GM23338 (cell line): ENCODE data around the gene MSS51. TPM values are rescaled to one million over a fixed set of nuclear protein-coding genes. Genes with fewer than 3 reads are reported as not detected.

Experiments used
- ATAC-seq: fragments of 200-7000 bp; cut with Tn5 transposase; 3 replicates; pipeline ENCODE4 v1.9.1; 2020
- DNase-seq: peaks from one replicate; pipeline ENCODE4 v3.0.0-alpha.2; 2015; ENCODE audit warnings: low spot score
- H2AFZ ChIP-seq: fragments of 200-600 bp; sonication (generic); 2 replicates; pipeline ENCODE4 v1.8.0; 2016; ENCODE audit warnings: antibody characterized with exemption, mild to moderate bottlenecking, moderate library complexity
- H3F3A ChIP-seq: fragments of 200-600 bp; sonication (generic); replicated peaks from 2 replicates; pipeline ENCODE4 v1.8.0; 2017; ENCODE audit warnings: antibody characterized with exemption, mixed run types, low read depth
- H3K27ac ChIP-seq: fragments of 200-600 bp; sonication (generic); 2 replicates; pipeline ENCODE4 v1.6.1; 2016; ENCODE audit warnings: low read depth
- H3K27me3 ChIP-seq: fragments of 200-600 bp; sonication (generic); 2 replicates; pipeline ENCODE4 v1.8.0; 2016; ENCODE audit warnings: mild to moderate bottlenecking, mixed run types, moderate library complexity; ENCODE audit not compliant: insufficient read depth
- H3K36me3 ChIP-seq: fragments of 200-600 bp; sonication (generic); 2 replicates; pipeline ENCODE4 v1.8.0; 2016; ENCODE audit warnings: mild to moderate bottlenecking; ENCODE audit not compliant: insufficient read depth
- H3K4me1 ChIP-seq: fragments of 200-600 bp; sonication (generic); 2 replicates; pipeline ENCODE4 v1.8.0; 2016; ENCODE audit warnings: mild to moderate bottlenecking, moderate library complexity; ENCODE audit not compliant: insufficient read depth
- H3K4me2 ChIP-seq: fragments of 200-600 bp; sonication (generic); 2 replicates; pipeline ENCODE4 v1.7.1; 2017; ENCODE audit warnings: mixed run types
- H3K4me3 ChIP-seq: fragments of 200-600 bp; sonication (generic); 2 replicates; pipeline ENCODE4 v1.6.1; 2016; ENCODE audit warnings: mixed run types
- H3K79me2 ChIP-seq: fragments of 200-600 bp; sonication (generic); replicated peaks from 2 replicates; pipeline ENCODE4 v1.8.0; 2017; ENCODE audit warnings: mild to moderate bottlenecking; ENCODE audit not compliant: insufficient read depth
- H3K9me2 ChIP-seq: fragments of 200-600 bp; sonication (generic); 2 replicates; pipeline ENCODE4 v1.8.0; 2017; ENCODE audit not compliant: insufficient read depth
- H4K20me1 ChIP-seq: fragments of 200-600 bp; sonication (generic); replicated peaks from 2 replicates; pipeline ENCODE4 v1.8.0; 2017; ENCODE audit warnings: mild to moderate bottlenecking; ENCODE audit not compliant: insufficient read depth
- H3K27ac Mint-ChIP-seq: 2 replicates; pipeline ENCODE4 v1.8.0; 2020; ENCODE audit warnings: inconsistent platforms, mild to moderate bottlenecking, moderate library complexity, mixed read lengths
- H3K27me3 Mint-ChIP-seq: 3 replicates; pipeline ENCODE4 v1.8.0; 2022; ENCODE audit warnings: low read depth, mild to moderate bottlenecking, moderate library complexity, mixed read lengths, inconsistent platforms; ENCODE audit not compliant: insufficient read depth, poor library complexity
- H3K36me3 Mint-ChIP-seq: 3 replicates; pipeline ENCODE4 v1.8.0; 2021; ENCODE audit warnings: low read depth, mild to moderate bottlenecking, inconsistent platforms, moderate library complexity, mixed read lengths
- H3K4me1 Mint-ChIP-seq: 3 replicates; pipeline ENCODE4 v1.8.0; 2020; ENCODE audit warnings: mild to moderate bottlenecking, inconsistent platforms, mixed read lengths
- H3K4me3 Mint-ChIP-seq: 3 replicates; pipeline ENCODE4 v1.8.0; 2021; ENCODE audit warnings: moderate library complexity, mild to moderate bottlenecking, inconsistent platforms, mixed read lengths
- H3K9me3 Mint-ChIP-seq: 3 replicates; pipeline ENCODE4 v1.8.0; 2020; ENCODE audit warnings: moderate library complexity, mild to moderate bottlenecking, inconsistent platforms, mixed read lengths
- CREB1 ChIP-seq: fragments of 250-450 bp; sonication (Bioruptor Pico); IDR thresholded peaks from 2 replicates; pipeline ENCODE4 v1.5.0; 2020; ENCODE audit warnings: low read depth, mild to moderate bottlenecking, moderate library complexity
- EZH2 ChIP-seq: fragments of 200-600 bp; sonication (generic); IDR thresholded peaks from one replicate; pipeline ENCODE4 v1.8.0; 2017; ENCODE audit warnings: antibody characterized with exemption, mild to moderate bottlenecking, low read depth; ENCODE audit not compliant: unreplicated experiment
- EZH2phosphoT487 ChIP-seq: fragments of 200-600 bp; sonication (generic); IDR thresholded peaks from one replicate; pipeline ENCODE4 v1.8.1; 2018; ENCODE audit warnings: antibody characterized with exemption; ENCODE audit not compliant: unreplicated experiment
- POLR2AphosphoS5 ChIP-seq: IDR thresholded peaks from 2 replicates; pipeline ENCODE4 v1.6.1; 2016; ENCODE audit warnings: antibody characterized with exemption, low read depth
- STAT1 ChIP-seq: IDR thresholded peaks from one replicate; pipeline ENCODE4 v1.6.1; 2016; ENCODE audit warnings: antibody characterized with exemption; ENCODE audit not compliant: unreplicated experiment
- ZNF114 ChIP-seq: fragments of 250-450 bp; sonication (Bioruptor Pico); IDR thresholded peaks from 2 replicates; pipeline ENCODE4 v1.5.0; 2020; ENCODE audit warnings: mild to moderate bottlenecking, moderate library complexity
- ZNF331 ChIP-seq: fragments of 250-450 bp; sonication (Bioruptor Pico); IDR thresholded peaks from 2 replicates; pipeline ENCODE4 v1.5.0; 2020; ENCODE audit warnings: low read depth, mild to moderate bottlenecking, moderate library complexity
- polyA plus RNA-seq: library from polyadenylated mRNA; unstranded; fragments of >200 nt; fragmentation: Nextera tagmentation; extraction: Ambion mirVana; gene quantifications from 2 replicates; pipeline ENCODE4 v1.2.1, GENCODE V29; 2016
- total RNA-seq: library from RNA; depleted of rRNA; stranded (reverse); fragments of >200 nt; shearing (Covaris generic); gene quantifications from 2 replicates; pipeline ENCODE4 v1.2.3, GENCODE V29; 2014
- TF ChIP-seq, protein P1 (sequence below): fragments of 250-450 bp; sonication (Bioruptor Pico); IDR thresholded peaks from 2 replicates; pipeline ENCODE4 v1.5.0; 2020; ENCODE audit warnings: mild to moderate bottlenecking, moderate library complexity
- TF ChIP-seq, protein P2 (sequence below), 2 experiments: fragments of 200-600 bp in 1 of 2; sonication (generic) in 1 of 2; conservative IDR thresholded peaks; 2 replicates each; pipeline versions ENCODE4 v1.5.1 to v1.6.1; 2016 to 2017; ENCODE audit warnings: antibody characterized with exemption in 2 of 2, low read depth in 2 of 2, mild to moderate bottlenecking in 2 of 2, moderate library complexity in 1 of 2
- TF ChIP-seq, protein P3 (sequence below): IDR thresholded peaks from 2 replicates; pipeline ENCODE4 v1.6.1; 2016; ENCODE audit warnings: antibody characterized with exemption

Gene MSS51
- total and polyA plus RNA-seq, 2 experiments from 2014 or later, result 1.1 to 5.1 TPM

DNA sequence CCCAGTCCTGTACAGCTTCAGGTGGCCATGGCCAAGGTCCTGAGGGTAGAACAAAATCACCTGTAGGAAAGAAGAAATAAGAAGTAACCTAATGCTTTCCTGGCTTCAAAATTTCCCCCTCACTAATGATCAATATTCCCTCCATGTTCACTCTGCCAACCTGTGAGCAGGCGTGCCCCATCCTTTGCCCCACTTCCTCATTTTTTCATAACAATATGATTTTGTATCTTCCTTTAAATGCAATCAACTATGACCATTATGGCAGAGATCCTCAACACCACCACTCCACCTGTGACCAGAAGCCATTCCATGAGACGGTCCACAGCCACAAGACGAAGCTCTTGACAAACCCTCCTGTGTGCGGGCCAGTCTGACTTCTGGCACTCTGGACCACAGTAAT is 7.0 kb downstream of the MSS51 start (continued):
- TF ChIP-seq, protein P1, sequence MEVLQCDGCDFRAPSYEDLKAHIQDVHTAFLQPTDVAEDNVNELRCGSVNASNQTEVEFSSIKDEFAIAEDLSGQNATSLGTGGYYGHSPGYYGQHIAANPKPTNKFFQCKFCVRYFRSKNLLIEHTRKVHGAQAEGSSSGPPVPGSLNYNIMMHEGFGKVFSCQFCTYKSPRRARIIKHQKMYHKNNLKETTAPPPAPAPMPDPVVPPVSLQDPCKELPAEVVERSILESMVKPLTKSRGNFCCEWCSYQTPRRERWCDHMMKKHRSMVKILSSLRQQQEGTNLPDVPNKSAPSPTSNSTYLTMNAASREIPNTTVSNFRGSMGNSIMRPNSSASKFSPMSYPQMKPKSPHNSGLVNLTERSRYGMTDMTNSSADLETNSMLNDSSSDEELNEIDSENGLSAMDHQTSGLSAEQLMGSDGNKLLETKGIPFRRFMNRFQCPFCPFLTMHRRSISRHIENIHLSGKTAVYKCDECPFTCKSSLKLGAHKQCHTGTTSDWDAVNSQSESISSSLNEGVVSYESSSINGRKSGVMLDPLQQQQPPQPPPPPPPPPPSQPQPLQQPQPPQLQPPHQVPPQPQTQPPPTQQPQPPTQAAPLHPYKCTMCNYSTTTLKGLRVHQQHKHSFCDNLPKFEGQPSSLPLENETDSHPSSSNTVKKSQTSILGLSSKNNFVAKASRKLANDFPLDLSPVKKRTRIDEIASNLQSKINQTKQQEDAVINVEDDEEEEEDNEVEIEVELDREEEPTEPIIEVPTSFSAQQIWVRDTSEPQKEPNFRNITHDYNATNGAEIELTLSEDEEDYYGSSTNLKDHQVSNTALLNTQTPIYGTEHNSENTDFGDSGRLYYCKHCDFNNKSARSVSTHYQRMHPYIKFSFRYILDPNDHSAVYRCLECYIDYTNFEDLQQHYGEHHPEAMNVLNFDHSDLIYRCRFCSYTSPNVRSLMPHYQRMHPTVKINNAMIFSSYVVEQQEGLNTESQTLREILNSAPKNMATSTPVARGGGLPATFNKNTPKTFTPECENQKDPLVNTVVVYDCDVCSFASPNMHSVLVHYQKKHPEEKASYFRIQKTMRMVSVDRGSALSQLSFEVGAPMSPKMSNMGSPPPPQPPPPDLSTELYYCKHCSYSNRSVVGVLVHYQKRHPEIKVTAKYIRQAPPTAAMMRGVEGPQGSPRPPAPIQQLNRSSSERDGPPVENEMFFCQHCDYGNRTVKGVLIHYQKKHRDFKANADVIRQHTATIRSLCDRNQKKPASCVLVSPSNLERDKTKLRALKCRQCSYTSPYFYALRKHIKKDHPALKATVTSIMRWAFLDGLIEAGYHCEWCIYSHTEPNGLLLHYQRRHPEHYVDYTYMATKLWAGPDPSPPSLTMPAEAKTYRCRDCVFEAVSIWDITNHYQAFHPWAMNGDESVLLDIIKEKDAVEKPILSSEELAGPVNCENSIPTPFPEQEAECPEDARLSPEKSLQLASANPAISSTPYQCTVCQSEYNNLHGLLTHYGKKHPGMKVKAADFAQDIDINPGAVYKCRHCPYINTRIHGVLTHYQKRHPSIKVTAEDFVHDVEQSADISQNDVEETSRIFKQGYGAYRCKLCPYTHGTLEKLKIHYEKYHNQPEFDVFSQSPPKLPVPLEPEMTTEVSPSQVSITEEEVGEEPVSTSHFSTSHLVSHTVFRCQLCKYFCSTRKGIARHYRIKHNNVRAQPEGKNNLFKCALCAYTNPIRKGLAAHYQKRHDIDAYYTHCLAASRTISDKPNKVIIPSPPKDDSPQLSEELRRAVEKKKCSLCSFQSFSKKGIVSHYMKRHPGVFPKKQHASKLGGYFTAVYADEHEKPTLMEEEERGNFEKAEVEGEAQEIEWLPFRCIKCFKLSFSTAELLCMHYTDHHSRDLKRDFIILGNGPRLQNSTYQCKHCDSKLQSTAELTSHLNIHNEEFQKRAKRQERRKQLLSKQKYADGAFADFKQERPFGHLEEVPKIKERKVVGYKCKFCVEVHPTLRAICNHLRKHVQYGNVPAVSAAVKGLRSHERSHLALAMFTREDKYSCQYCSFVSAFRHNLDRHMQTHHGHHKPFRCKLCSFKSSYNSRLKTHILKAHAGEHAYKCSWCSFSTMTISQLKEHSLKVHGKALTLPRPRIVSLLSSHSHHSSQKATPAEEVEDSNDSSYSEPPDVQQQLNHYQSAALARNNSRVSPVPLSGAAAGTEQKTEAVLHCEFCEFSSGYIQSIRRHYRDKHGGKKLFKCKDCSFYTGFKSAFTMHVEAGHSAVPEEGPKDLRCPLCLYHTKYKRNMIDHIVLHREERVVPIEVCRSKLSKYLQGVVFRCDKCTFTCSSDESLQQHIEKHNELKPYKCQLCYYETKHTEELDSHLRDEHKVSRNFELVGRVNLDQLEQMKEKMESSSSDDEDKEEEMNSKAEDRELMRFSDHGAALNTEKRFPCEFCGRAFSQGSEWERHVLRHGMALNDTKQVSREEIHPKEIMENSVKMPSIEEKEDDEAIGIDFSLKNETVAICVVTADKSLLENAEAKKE (CRISPR knock-in tag), result no peak
- TF ChIP-seq, protein P2, sequence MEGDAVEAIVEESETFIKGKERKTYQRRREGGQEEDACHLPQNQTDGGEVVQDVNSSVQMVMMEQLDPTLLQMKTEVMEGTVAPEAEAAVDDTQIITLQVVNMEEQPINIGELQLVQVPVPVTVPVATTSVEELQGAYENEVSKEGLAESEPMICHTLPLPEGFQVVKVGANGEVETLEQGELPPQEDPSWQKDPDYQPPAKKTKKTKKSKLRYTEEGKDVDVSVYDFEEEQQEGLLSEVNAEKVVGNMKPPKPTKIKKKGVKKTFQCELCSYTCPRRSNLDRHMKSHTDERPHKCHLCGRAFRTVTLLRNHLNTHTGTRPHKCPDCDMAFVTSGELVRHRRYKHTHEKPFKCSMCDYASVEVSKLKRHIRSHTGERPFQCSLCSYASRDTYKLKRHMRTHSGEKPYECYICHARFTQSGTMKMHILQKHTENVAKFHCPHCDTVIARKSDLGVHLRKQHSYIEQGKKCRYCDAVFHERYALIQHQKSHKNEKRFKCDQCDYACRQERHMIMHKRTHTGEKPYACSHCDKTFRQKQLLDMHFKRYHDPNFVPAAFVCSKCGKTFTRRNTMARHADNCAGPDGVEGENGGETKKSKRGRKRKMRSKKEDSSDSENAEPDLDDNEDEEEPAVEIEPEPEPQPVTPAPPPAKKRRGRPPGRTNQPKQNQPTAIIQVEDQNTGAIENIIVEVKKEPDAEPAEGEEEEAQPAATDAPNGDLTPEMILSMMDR (conservative IDR thresholded peaks at IDR 0.05; ENCODE audit: low read depth in 2 of 2), result no peak

DNA sequence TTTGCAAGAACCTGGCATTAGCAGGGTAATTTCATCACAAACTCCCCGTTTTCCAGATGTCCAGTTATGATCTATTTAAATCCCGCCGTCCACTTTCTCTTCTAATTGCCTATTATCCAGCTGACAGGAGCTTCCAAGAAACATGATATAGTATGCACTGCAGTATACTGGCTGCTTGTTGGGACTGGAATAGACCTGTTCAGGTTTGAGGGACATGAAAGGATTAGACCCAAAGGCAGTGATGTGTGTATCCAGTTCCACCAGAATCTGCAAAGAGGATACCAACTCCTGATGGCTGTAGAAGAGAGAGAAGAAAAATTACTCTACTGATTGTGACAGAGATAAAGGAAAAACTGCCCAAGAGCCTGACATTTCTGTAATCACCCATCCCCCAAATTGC is 8.9 kb downstream of the MSS51 start:
- H3K9me2 ChIP-seq, result no peaks in the 10 kb centered on the region
- ATAC-seq (no peak), DNase-seq (no peak)
- no peaks in the 10 kb centered on the region for H4K20me1 ChIP-seq
- no peak overlapping the region for H3K27ac Mint-ChIP-seq
- H3K4me2 ChIP-seq, result no peak overlapping the region
- H3K4me3 ChIP-seq, result no peak overlapping the region
- H3K36me3 Mint-ChIP-seq, result peaks cover 9% of the 10 kb centered on the region
- H3K27ac ChIP-seq, result no peak overlapping the region
- no peaks in the 10 kb centered on the region for H3F3A ChIP-seq
- no peak overlapping the region for H3K4me3 Mint-ChIP-seq
- no peaks in the 10 kb centered on the region for H3K27me3 Mint-ChIP-seq
- H3K4me1 ChIP-seq, result no peaks in the 10 kb centered on the region
- H3K79me2 ChIP-seq, result no peaks in the 10 kb centered on the region
- no peaks in the 10 kb centered on the region for H3K4me1 Mint-ChIP-seq
- H3K36me3 ChIP-seq, result peaks cover 7% of the 10 kb centered on the region; the same call in 1 of the 2 replicates
- H3K9me3 Mint-ChIP-seq, result no peaks in the 10 kb centered on the region
- no peak overlapping the region for H2AFZ ChIP-seq
- H3K27me3 ChIP-seq, result no peaks in the 10 kb centered on the region
- TF ChIP-seq POLR2AphosphoS5 (no peak), STAT1 (no peak), ZNF331 (CRISPR knock-in tag) (no peak), CREB1 (CRISPR knock-in tag) (no peak), ZNF114 (CRISPR knock-in tag) (no peak), EZH2 (no peak), EZH2phosphoT487 (no peak)
- TF ChIP-seq, protein P2 (conservative IDR thresholded peaks at IDR 0.05; ENCODE audit: low read depth in 2 of 2), result no peak
- TF ChIP-seq, protein P3, sequence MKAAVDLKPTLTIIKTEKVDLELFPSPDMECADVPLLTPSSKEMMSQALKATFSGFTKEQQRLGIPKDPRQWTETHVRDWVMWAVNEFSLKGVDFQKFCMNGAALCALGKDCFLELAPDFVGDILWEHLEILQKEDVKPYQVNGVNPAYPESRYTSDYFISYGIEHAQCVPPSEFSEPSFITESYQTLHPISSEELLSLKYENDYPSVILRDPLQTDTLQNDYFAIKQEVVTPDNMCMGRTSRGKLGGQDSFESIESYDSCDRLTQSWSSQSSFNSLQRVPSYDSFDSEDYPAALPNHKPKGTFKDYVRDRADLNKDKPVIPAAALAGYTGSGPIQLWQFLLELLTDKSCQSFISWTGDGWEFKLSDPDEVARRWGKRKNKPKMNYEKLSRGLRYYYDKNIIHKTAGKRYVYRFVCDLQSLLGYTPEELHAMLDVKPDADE, result no peak
